Measurements from ENCODE around the gene IGF2. TPM values are rescaled to one million over a fixed set of nuclear protein-coding genes. Genes with fewer than 3 reads are reported as not detected.
"Not testable (repeated sequence)": the region's sequence is repeated elsewhere in the genome, so short reads cannot be mapped to it uniquely, and the experiment has no call there.

IGF2 gene
- total RNA-seq, 1 donor from 2014 or later: 19.6 TPM

- DNase-seq (ENCODE audit: low spot score in 2 of 2) (no peak), FAIRE-seq (no peak)
These were observed 11.6 kb downstream of the IGF2 start for GRCh38 chr11:2127482-2128129.

DNA sequence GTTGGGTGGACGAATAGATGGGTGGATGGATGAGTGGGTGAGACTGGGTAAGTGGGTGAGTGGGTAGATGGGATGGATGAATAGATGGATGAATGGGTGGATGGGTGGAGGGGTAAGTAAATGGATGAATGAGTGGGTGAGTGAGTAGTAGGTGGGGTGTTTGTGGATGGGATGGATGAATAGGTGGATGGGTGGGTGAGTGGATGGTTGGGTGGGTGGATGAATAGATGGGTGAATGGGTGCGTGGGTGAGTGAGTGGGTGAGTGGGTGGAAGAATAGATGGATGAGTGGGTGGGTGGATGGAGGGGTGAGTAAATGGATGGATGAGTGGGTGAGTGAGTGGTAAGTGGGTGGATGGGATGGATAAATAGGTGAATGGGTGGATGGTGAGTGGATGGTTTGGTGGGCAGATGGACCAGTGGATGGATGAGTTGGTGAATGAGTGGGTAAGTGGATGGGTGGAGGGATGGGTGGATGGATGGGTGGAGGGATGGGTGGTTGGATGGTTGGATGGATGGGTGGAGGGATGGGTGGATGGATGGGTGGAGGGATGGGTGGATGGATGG, 12.6 kb downstream of the IGF2 start:
- FAIRE-seq (no peak), DNase-seq (ENCODE audit: low spot score in 2 of 2) (no peak)

GRCh38 chr11:2124736-2125484, 14.3 kb downstream of the IGF2 start:
- not testable (repeated sequence) for FAIRE-seq; DNase-seq (ENCODE audit: low spot score in 2 of 2)

DNA sequence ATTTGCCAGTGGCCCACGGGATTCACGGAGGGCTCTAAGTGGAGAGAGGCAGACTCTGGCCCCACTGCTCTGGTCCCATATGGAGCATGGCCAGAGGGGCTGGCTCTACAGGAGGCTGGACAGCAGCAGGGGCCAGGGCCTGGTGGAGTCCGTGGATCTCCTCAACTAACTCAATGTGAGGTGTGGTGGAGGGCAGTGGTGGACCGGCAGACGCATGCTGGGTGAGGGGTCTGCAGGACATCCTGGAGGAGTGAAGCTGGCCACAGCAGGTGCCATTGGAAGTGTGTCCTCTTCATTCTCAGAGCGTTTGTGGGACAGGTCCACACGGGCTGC, 15.6 kb downstream of the IGF2 start:
- FAIRE-seq: no peak
- DNase-seq (ENCODE audit: low spot score in 2 of 2): no peak

DNA sequence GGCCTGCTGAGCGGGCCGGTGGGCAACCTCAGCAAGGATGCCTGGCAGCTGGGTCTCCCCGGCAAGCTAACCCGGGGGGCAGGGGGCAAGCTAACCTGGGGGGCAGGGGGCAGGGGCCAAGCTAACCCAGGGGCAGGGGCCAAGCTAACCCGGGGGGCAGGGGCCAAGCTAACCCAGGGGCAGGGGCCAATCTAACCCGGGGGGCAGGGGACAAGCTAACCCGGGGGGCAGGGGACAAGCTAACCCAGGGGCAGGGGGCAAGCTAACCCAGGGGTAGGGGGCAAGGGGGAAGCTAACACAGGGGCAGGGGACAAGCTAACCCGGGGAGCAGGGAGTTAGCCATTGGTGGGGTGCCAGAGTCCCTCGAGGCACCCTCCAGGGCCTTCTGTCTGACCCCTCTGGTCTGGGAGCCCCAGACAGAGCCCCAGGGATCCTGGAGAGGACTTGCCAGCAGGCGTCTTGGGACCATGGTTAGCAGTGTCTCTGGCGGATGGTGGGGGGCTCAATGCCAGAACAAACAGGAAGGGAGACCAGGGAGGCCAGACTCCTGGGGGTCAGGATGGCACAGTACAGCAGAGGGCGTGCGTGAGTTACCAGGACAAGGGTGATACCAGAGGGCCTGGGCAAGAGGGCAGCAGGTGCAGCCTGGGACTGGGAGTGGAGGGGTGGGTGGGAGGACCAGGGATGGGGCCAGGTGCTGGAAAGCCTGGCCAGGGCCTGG, 16.1 kb downstream of the IGF2 start:
- no peak for FAIRE-seq
- no peak for DNase-seq (ENCODE audit: low spot score in 2 of 2)

- DNase-seq (ENCODE audit: low spot score in 2 of 2): no peak
- no peak for FAIRE-seq
These were observed 16.8 kb downstream of the IGF2 start for GRCh38 chr11:2122222-2122906.

DNA sequence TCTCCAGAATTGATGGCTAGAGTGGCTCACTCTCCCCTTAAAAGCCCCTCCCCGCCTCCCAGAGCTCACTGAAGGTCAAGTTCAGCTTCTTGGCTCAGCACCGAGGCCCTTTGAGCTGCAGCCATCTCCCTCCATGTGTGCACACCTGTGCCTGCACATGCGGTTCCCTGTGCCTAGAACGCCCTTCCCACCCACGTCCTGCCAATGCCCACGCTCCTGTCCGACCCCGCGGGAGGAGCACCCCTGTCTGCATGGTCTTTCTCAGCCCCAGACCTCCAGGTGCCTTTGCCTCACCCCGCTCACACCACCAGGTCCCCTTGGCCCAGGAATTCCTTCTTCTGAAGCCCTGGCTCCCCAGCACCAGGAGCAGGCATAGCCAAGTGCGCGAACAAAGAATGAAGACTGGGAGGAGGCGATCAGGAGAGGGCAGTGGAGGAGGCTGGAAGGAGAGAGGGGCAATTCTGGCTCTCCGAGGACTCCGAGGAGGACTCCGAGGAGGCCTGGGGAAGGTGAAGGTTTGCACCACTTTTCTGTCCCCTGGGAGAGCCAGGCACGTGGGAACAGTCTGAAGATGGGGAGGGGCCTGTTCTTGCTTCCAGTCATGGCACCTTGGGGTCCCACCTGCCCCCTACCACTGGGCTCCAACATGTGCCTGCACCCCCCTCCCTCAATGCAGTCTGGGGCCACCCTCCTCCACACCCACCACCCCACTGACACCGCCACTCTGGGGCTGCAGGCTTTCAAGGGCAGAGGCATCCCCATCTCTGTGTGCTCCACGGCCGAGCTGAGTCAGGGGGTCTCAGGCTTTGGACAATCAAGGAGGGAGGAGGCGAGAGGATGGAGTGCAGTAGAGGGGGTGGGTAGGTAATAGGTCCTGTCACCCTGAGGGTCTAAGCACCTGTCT, 17.7 kb downstream of the IGF2 start:
- no peak for FAIRE-seq
- no peak for DNase-seq (ENCODE audit: low spot score in 2 of 2)

- no peak for FAIRE-seq
These were observed 18.7 kb downstream of the IGF2 start for GRCh38 chr11:2120359-2121100.

GRCh38 chr11:2118677-2119076, 20.5 kb downstream of the IGF2 start:
- FAIRE-seq (no peak), DNase-seq (ENCODE audit: low spot score in 2 of 2) (no peak)

More at GRCh38 chr11:2120359-2121100, 18.7 kb downstream of the IGF2 start:
- no peak for DNase-seq (ENCODE audit: low spot score in 2 of 2)

GRCh38 chr11:2116680-2117079, 22.5 kb downstream of the IGF2 start:
- FAIRE-seq (no peak), DNase-seq (ENCODE audit: low spot score in 2 of 2) (no peak)

DNA sequence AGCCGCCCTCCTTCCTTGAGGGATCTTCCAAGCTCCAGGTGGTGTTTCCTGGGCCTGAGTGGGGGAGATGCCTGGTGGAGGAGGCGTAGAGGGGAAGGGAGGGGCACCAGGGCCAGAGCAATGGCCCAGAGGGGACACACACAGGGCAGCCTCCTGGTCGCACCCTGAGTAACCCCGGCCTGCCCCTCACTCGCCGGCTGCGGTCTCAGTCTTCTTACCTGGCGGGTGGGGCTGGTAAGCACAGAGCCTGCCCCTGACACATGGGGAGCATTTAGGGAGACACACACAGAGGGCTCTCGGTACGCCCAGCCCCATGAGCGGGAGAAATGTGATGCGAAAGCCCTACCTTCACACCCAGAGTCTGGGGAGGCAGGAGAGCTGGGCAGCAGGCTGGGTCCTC, 23.9 kb downstream of the IGF2 start:
- DNase-seq (ENCODE audit: low spot score in 2 of 2) (no peak), FAIRE-seq (no peak)

GRCh38 chr11:2114430-2115241, 24.6 kb downstream of the IGF2 start:
- DNase-seq (ENCODE audit: low spot score in 2 of 2) (no peak), FAIRE-seq (no peak)

DNA sequence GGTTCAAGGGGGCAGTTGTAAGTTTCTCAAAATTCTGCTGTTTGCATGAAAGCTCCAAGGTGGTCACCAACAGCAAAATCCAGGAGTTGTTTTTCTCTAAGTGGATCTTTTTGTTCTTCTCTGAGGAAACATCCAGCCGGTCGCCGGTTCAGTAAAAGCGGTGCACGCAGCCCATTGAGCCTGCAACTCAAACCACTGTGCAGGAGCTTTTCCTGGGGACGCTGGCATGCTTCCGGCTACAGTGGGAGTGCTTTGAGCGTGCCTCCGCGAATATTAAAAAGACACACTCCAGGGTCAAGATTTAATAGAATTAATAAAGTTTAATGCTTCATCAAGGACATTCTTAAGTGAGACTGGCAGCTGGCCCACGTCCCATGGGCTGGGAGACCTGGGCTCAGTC, 25.4 kb downstream of the IGF2 start:
- no peak for DNase-seq (ENCODE audit: low spot score in 2 of 2)
- no peak for FAIRE-seq

- no peak for FAIRE-seq
- DNase-seq (ENCODE audit: low spot score in 2 of 2): no peak
These were observed 28.7 kb downstream of the IGF2 start for GRCh38 chr11:2110521-2110920.

DNA sequence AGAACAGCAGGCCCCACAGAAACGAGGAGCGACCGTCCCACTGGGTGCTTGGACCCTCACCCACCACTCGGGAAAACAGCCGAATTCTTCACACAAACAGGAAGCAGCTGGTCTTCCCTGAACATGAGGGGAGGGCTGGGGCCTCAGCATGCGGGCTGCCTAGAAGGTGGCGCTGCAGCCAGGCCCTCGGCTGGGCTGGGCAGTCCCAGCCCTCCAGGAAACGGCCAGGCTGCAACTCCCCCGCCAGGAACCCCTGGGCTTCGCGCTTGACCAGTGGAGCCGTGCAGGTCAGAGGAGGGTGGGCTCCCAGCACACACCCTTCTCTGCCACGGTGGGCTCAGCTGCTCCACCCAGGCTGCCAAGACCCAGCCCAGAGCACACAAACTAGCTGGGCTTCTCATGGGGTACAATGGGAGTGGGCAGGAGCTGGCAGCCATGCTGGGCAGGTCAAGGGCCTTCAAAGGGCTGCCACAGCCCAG, 29.6 kb downstream of the IGF2 start:
- DNase-seq (ENCODE audit: low spot score in 2 of 2) (no peak), FAIRE-seq (no peak)

- DNase-seq (ENCODE audit: low spot score in 2 of 2): no peak
- FAIRE-seq: no peak
These were observed 30.3 kb downstream of the IGF2 start for GRCh38 chr11:2108675-2109491.

GRCh38 chr11:2107941-2108630, 31.1 kb downstream of the IGF2 start:
- DNase-seq (ENCODE audit: low spot score in 2 of 2) (no peak), FAIRE-seq (no peak)
